H1 (cell line): ENCODE measurements around the gene CLCA4. TPM values are rescaled to one million over a fixed set of nuclear protein-coding genes. Genes with fewer than 3 reads are reported as not detected.

ENCODE experiments used
- CTCF ChIA-PET: fragments of 300-600 bp; sonication (Branson Sonifier 250); formaldehyde crosslinking; loops from one replicate; lab custom pipeline; 2021; ENCODE audit not compliant: partially characterized antibody; lab: Charles Lee
- POLR2A ChIA-PET: fragments of 300-600 bp; sonication (Branson Sonifier 250); formaldehyde crosslinking; loops from one replicate; lab custom pipeline; 2021; ENCODE audit warnings: inconsistent platforms; ENCODE audit not compliant: partially characterized antibody; lab: Charles Lee
- DNase-seq, 2 experiments: peaks; one replicate each; pipeline versions ENCODE4 v3.0.0 to v3.0.0-alpha.2; 2010 to 2022; ENCODE audit warnings: low spot score in 2 of 2, low read depth in 1 of 2, mixed read lengths in 1 of 2
- FAIRE-seq: peaks from 2 replicates; lab custom pipeline; 2011; peaks lifted over from hg19 to GRCh38; lab: Jason Lieb, UNC
- H2AFZ ChIP-seq: 2 replicates; pipeline ENCODE4 v1.8.1; 2012; ENCODE audit warnings: low read length, inconsistent platforms
- H2AK5ac ChIP-seq: 2 replicates; pipeline ENCODE4 v1.6.1; 2013; ENCODE audit warnings: low read depth, low read length
- H2BK120ac ChIP-seq: replicated peaks from 2 replicates; pipeline ENCODE3; 2013; ENCODE audit warnings: low read depth, low read length, inconsistent platforms
- H2BK12ac ChIP-seq: 2 replicates; pipeline ENCODE4 v1.6.1; 2013; ENCODE audit warnings: low read depth, low read length
- H2BK15ac ChIP-seq: 2 replicates; pipeline ENCODE4 v1.6.1; 2013; ENCODE audit warnings: low read length
- H2BK20ac ChIP-seq: 2 replicates; pipeline ENCODE4 v1.6.1; 2013; ENCODE audit warnings: low read length
- H2BK5ac ChIP-seq: 2 replicates; pipeline ENCODE4 v1.6.1; 2013; ENCODE audit warnings: low read depth, low read length
- H3K14ac ChIP-seq: 2 replicates; pipeline ENCODE4 v1.6.1; 2013; ENCODE audit warnings: inconsistent platforms; ENCODE audit not compliant: insufficient read length
- H3K18ac ChIP-seq: 2 replicates; pipeline ENCODE4 v1.6.1; 2013; ENCODE audit warnings: low read length; ENCODE audit errors: extremely low read depth
- H3K23ac ChIP-seq: 2 replicates; pipeline ENCODE4 v1.6.1; 2013; ENCODE audit warnings: inconsistent platforms; ENCODE audit not compliant: insufficient read length
- H3K23me2 ChIP-seq: 2 replicates; pipeline ENCODE4 v1.6.1; 2013; ENCODE audit warnings: low read depth, low read length
- H3K27ac ChIP-seq: 2 replicates; pipeline ENCODE4 v1.6.1; 2011; ENCODE audit warnings: low read depth, low read length, inconsistent platforms
- H3K27me3 ChIP-seq, 4 experiments: replicated peaks in 1 of 4; 1 replicate in 1 of 4; 2 replicates in 3 of 4; pipeline versions ENCODE4 v1.6.1 to v1.8.1; 2011 to 2013; ENCODE audit warnings: low read length in 3 of 4, mild to moderate bottlenecking in 3 of 4, inconsistent platforms in 2 of 4, mixed read lengths in 2 of 4, moderate library complexity in 1 of 4; ENCODE audit not compliant: control insufficient read depth in 3 of 4, insufficient read depth in 3 of 4; ENCODE audit errors: extremely low read depth in 1 of 4
- H3K36me3 ChIP-seq, 4 experiments: 2 replicates each; pipeline versions ENCODE4 v1.6.1 to v1.8.1; 2011 to 2013; ENCODE audit warnings: mild to moderate bottlenecking in 4 of 4, low read length in 3 of 4, moderate library complexity in 2 of 4, control low read depth in 1 of 4, inconsistent platforms in 1 of 4; ENCODE audit not compliant: insufficient read depth in 4 of 4, control insufficient read depth in 2 of 4
- H3K4ac ChIP-seq: replicated peaks from 2 replicates; pipeline ENCODE3; 2013; ENCODE audit warnings: low read length, low read depth, mixed read lengths, inconsistent platforms; ENCODE audit not compliant: insufficient read length
- H3K4me1 ChIP-seq, 4 experiments: replicated peaks in 1 of 4; 1 replicate in 1 of 4; 2 replicates in 3 of 4; pipeline versions ENCODE4 v1.6.1 to v1.8.1; 2011 to 2013; ENCODE audit warnings: low read length in 3 of 4, inconsistent platforms in 2 of 4, mixed read lengths in 1 of 4; ENCODE audit not compliant: insufficient read depth in 4 of 4, control insufficient read depth in 3 of 4
- H3K4me2 ChIP-seq, 2 experiments: 2 replicates each; pipeline versions ENCODE4 v1.6.1 to v1.8.1; 2011 to 2013; ENCODE audit warnings: low read depth in 2 of 2, low read length in 2 of 2, control low read depth in 1 of 2, inconsistent platforms in 1 of 2, mild to moderate bottlenecking in 1 of 2; ENCODE audit not compliant: insufficient read depth in 1 of 2
- H3K4me3 ChIP-seq, 4 experiments: fragments of 200-600, 300-600 bp in 1 of 4; sonication (generic), shearing (Covaris generic), sonication (Bioruptor Twin) in 1 of 4; 2 replicates each; pipeline versions ENCODE4 v1.5.1 to v1.8.1; 2011 to 2016; ENCODE audit warnings: low read length in 4 of 4, low read depth in 3 of 4, control low read depth in 2 of 4, inconsistent platforms in 2 of 4, mild to moderate bottlenecking in 2 of 4, mixed read lengths in 1 of 4, moderate library complexity in 1 of 4; ENCODE audit not compliant: insufficient read depth in 2 of 4; ENCODE audit errors: extremely low read depth in 1 of 4
- H3K56ac ChIP-seq: replicated peaks from 2 replicates; pipeline ENCODE3; 2013; ENCODE audit warnings: low read depth, mild to moderate bottlenecking, mixed read lengths, low read length, inconsistent platforms; ENCODE audit not compliant: insufficient read length
- H3K79me1 ChIP-seq: 2 replicates; pipeline ENCODE4 v1.6.1; 2013; ENCODE audit warnings: low read depth, low read length, control low read depth
- H3K79me2 ChIP-seq, 2 experiments: 2 replicates each; pipeline versions ENCODE4 v1.6.1 to v1.8.1; 2012 to 2013; ENCODE audit warnings: low read length in 2 of 2, mild to moderate bottlenecking in 2 of 2, inconsistent platforms in 1 of 2; ENCODE audit not compliant: insufficient read depth in 2 of 2, control insufficient read depth in 1 of 2
- H3K9ac ChIP-seq, 4 experiments: replicated peaks in 1 of 4; 1 replicate in 1 of 4; 2 replicates in 3 of 4; pipeline versions ENCODE4 v1.6.1 to v1.8.1; 2011 to 2013; ENCODE audit warnings: low read depth in 3 of 4, low read length in 3 of 4, control low read depth in 2 of 4, mild to moderate bottlenecking in 2 of 4, moderate library complexity in 2 of 4, inconsistent platforms in 1 of 4; ENCODE audit errors: extremely low read depth in 1 of 4
- H3K9me3 ChIP-seq, 2 experiments: 2 replicates each; pipeline versions ENCODE4 v1.6.1 to v1.8.1; 2012 to 2013; ENCODE audit warnings: mild to moderate bottlenecking in 2 of 2, moderate library complexity in 2 of 2, control low read depth in 1 of 2, inconsistent platforms in 1 of 2, low read depth in 1 of 2, low read length in 1 of 2, mixed read lengths in 1 of 2; ENCODE audit not compliant: insufficient read depth in 2 of 2
- H4K20me1 ChIP-seq, 2 experiments: replicated peaks in 1 of 2; 2 replicates each; pipeline versions ENCODE3 to v1.8.1; 2011 to 2013; ENCODE audit warnings: inconsistent platforms in 2 of 2, low read length in 2 of 2, mild to moderate bottlenecking in 1 of 2; ENCODE audit not compliant: insufficient read depth in 2 of 2, control insufficient read depth in 1 of 2
- H4K5ac ChIP-seq: 2 replicates; pipeline ENCODE4 v1.6.1; 2013; ENCODE audit warnings: low read length, low read depth, mixed read lengths, inconsistent platforms; ENCODE audit not compliant: insufficient read length
- H4K8ac ChIP-seq: 2 replicates; pipeline ENCODE4 v1.8.0; 2013; ENCODE audit warnings: mild to moderate bottlenecking, moderate library complexity, low read length, inconsistent platforms; ENCODE audit not compliant: insufficient read depth; ENCODE audit errors: extremely low read depth
- H4K91ac ChIP-seq: replicated peaks from 2 replicates; pipeline ENCODE3; 2013; ENCODE audit warnings: low read length, mixed read lengths, inconsistent platforms; ENCODE audit not compliant: insufficient read length
- BCL11A ChIP-seq, 2 experiments: IDR thresholded peaks; one replicate each; pipeline ENCODE4 v1.6.1; 2011; ENCODE audit warnings: low read depth in 2 of 2, low read length in 2 of 2, mild to moderate bottlenecking in 2 of 2
- CTCF ChIP-seq, 3 experiments: IDR thresholded peaks; 1 replicate in 2 of 3; 2 replicates in 1 of 3; pipeline versions ENCODE4 v1.5.1 to v1.6.1; 2011; ENCODE audit warnings: low read length in 3 of 3, mild to moderate bottlenecking in 3 of 3, inconsistent platforms in 2 of 3, low read depth in 1 of 3, moderate library complexity in 1 of 3; ENCODE audit not compliant: insufficient read depth in 1 of 3; ENCODE audit errors: control extremely low read depth in 1 of 3
- EP300 ChIP-seq, 2 experiments: IDR thresholded peaks; 1 replicate in 1 of 2; 2 replicates in 1 of 2; pipeline ENCODE4 v1.6.1; 2011 to 2012; ENCODE audit warnings: low read depth in 2 of 2, low read length in 2 of 2, mild to moderate bottlenecking in 2 of 2, borderline replicate concordance in 1 of 2, inconsistent platforms in 1 of 2, moderate library complexity in 1 of 2
- GABPA ChIP-seq: IDR thresholded peaks from 2 replicates; pipeline ENCODE4 v1.6.1; 2011; ENCODE audit warnings: mild to moderate bottlenecking, low read length, moderate library complexity, borderline replicate concordance; ENCODE audit not compliant: insufficient read depth
- MAFK ChIP-seq: IDR thresholded peaks from 2 replicates; pipeline ENCODE4 v1.6.1; 2012; ENCODE audit warnings: low read depth, mild to moderate bottlenecking, improper control_type of control experiment, low read length
- MAX ChIP-seq: IDR thresholded peaks from 2 replicates; pipeline ENCODE4 v1.6.1; 2012; ENCODE audit warnings: inconsistent platforms
- POU5F1 ChIP-seq: IDR thresholded peaks from 2 replicates; pipeline ENCODE4 v1.6.1; 2011; ENCODE audit warnings: low read depth, mild to moderate bottlenecking, low read length, moderate library complexity
- WGBS, 2 experiments: shearing (Covaris generic) in 1 of 2; methylation state at CpG; one replicate each; pipeline versions ENCODE4 v1.1.6 to v1.1.7; 2013 to 2015; ENCODE audit warnings: low lambda C conversion rate in 2 of 2, mixed read lengths in 2 of 2, inconsistent platforms in 1 of 2, low coverage in 1 of 2, missing lambda C conversion rate in 1 of 2; ENCODE audit not compliant: insufficient replicate concordance in 2 of 2, insufficient coverage in 1 of 2, insufficient read length in 1 of 2; ENCODE audit errors: extremely low coverage in 1 of 2, missing lambda C conversion rate in 1 of 2; 5-methylcytosine and 5-hydroxymethylcytosine counted together
- polyA plus RNA-seq, 7 experiments: library from polyadenylated mRNA; depleted of rRNA in 3 of 7; stranded (reverse) in 5 of 7; unstranded in 2 of 7; fragments of >200 nt in 5 of 7; fragments of 200-250 nt in 2 of 7; gene quantifications; 1 replicate in 5 of 7; 2 replicates in 1 of 7; 4 replicates in 1 of 7; pipeline versions ENCODE4 v1.2.1 to v1.2.3, GENCODE V29; 2011 to 2013; ENCODE audit warnings: missing spikeins in 2 of 7, mixed read lengths in 2 of 7
- total RNA-seq: library from RNA; stranded (reverse); fragmentation: NEBNext Ultra II Directional; extraction: Animal tissue kit (Norgen Biotek cat#: 25700); gene quantifications from 2 replicates; pipeline ENCODE4 v1.2.1, GENCODE V29; 2021

Gene CLCA4
- total and polyA plus RNA-seq, 2 of the 8 experiments (the other 6 are each of a cell fraction or from before 2014, with no cell fraction given), result not detected

- H3K79me2 ChIP-seq, result no peaks in the 10 kb centered on the region
- H4K8ac ChIP-seq, result no peak overlapping the region
- H3K79me1 ChIP-seq, result no peaks in the 10 kb centered on the region
- no peak overlapping the region for H2BK120ac ChIP-seq
- no peak overlapping the region for H3K4me2 ChIP-seq
- DNase-seq (no peak), FAIRE-seq (no peak)
- ChIA-PET CTCF (interaction anchor here (0.9 to 3.8 kb wide), 6 partner anchors 9 to 221 kb away, joined by 3 to 27 read pairs (median 8); no protein-coding TSS in a partner anchor), POLR2A (no interaction called here)
- WGBS, 2 experiments, result 83% methylated on average over 4 of the region's 4 CpGs; no CpG with 5 or more reads in 1 of the 2 experiments
- H3K4ac ChIP-seq, result no peak overlapping the region
- H3K23me2 ChIP-seq, result no peaks in the 10 kb centered on the region
- TF ChIP-seq POU5F1 (no peak), BCL11A (IDR thresholded peaks at IDR 0.05; ENCODE audit: low read depth in 2 of 2, low read length in 2 of 2) (no peak), CTCF (IDR thresholded peaks at IDR 0.05; ENCODE audit: control extremely low read depth in 1 of 3, insufficient read depth in 1 of 3, low read depth in 1 of 3, low read length in 3 of 3) (no peak), GABPA (no peak), EP300 (IDR thresholded peaks at IDR 0.05; ENCODE audit: borderline replicate concordance in 1 of 2, low read depth in 2 of 2, low read length in 2 of 2) (no peak), MAX (no peak), MAFK (no peak)
- peaks cover 4 to 8% of the 10 kb centered on the region in 2 experiments; a peak in 2 of 4 replicates for H3K9me3 ChIP-seq
- H2BK20ac ChIP-seq, result no peak overlapping the region
- H3K18ac ChIP-seq, result no peak overlapping the region
- peaks cover 0 to 6% (median 0%) of the 10 kb centered on the region in 4 experiments; a peak in 1 of 8 replicates for H3K36me3 ChIP-seq
- H3K27me3 ChIP-seq, result no peaks in the 10 kb centered on the region
- H3K27ac ChIP-seq, result no peak overlapping the region
- no peak overlapping the region for H4K91ac ChIP-seq
- no peak overlapping the region for H2BK5ac ChIP-seq
- H2BK15ac ChIP-seq, result no peak overlapping the region
- no peak overlapping the region for H2BK12ac ChIP-seq
- H4K20me1 ChIP-seq, result no peaks in the 10 kb centered on the region
- no peak overlapping the region for H2AK5ac ChIP-seq
- no peak overlapping the region for H3K14ac ChIP-seq
- no peak overlapping the region for H2AFZ ChIP-seq
- H3K23ac ChIP-seq, result no peak overlapping the region
- H3K56ac ChIP-seq, result no peak overlapping the region
- H3K4me3 ChIP-seq, result no peak overlapping the region
- no peak overlapping the region for H4K5ac ChIP-seq
- H3K4me1 ChIP-seq, result no peaks in the 10 kb centered on the region
- no peak overlapping the region for H3K9ac ChIP-seq
Observed at GRCh38 chr1:86520789-86521521, 25.9 kb upstream of the CLCA4 start.
